HG03039 (cell line): ENCODE measurements around the gene DCBLD2.
"Not testable (repeated sequence)": the region's sequence is repeated elsewhere in the genome, so short reads cannot be mapped to it uniquely, and the experiment has no call there.

Experiments
- ATAC-seq: cut with Tn5 transposase; IDR thresholded peaks from one replicate; pipeline ENCODE4 v1.9.1; 2021; ENCODE audit warnings: mild to moderate bottlenecking, moderate library complexity; ENCODE audit not compliant: unreplicated experiment

Gene DCBLD2

DNA sequence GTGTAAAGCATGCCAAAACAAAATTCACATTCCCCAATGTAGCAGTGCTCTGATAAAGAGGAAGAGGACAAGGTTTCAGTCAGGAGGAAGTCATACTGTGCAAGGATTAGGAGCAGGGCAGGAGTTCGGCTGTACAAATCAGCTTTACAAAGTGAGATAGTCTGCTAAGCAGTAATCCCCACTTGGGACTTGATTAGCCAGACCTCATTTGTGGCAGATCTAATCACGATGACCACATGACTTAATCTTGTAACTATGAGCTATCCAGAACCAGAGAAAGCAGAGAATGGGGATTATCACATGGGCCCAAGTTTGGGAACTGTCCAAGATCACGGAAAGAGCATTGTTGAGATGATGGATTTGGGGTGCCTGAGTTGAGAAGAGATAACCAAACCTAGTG lies 7.8 kb downstream of the DCBLD2 start:
- no peak for ATAC-seq

DNA sequence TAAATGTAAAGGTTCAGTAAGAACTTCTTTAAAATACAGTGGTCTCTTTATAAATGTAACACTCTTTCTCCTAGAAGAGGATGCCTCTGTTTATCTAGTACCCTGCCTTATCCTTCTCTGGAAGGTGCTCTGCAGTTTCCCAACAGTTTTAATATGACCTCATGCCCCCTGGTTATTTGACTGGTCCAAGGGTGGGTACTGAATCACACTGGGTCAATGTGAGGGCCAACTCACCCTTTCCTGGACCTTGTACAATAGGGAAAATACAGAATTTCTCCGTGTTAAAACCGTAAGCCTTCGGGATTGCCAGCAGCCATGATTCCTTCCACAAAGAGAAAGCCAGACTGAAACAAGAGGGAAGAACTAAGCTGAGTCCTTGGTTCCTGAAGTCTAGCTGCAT lies 9.2 kb downstream of the DCBLD2 start:
- ATAC-seq, result no peak

DNA sequence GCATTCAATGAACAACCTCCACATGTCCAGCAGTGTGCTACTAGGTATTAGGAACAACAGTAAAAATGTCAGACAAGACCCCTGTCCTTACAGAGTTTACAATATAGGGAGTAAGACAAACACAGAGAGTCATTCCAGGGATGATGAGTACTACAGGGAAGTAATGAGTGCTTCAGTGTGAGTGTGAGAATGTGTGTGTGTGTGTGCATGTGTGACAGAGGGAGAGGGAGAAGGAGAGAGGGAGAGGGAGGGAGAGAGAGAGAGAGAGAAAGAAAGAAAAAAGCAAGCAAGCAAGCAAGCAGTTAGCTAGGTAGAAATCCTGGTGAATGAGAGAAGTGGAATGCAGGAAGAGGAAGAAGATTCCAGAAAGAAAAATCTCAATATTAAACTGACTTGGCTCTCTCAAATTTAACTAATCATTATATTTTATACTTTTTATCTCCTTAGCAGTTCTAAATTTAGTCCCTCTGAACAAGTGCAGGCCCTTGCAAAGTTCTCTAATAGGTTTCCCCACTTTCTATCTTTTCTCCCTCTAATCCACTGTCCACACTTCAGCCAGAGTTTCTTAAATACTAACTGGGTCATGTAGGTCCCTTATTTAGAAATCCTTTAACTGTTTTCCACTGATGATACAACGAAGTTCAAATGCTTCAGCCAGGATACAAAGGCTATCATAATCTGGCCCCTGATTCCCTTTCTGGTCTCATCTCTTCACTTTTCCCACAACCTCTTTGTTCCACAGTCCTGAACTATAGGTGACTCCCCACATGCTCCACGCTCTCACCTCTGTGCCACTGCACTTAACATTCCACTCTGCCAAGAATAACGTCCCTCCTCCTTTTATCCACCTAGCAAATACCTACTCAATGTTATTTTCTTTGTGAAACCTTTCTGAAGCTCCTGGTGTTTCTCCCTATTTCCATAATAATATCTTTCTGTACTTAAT lies 10.3 kb downstream of the DCBLD2 start:
- no peak for ATAC-seq

DNA sequence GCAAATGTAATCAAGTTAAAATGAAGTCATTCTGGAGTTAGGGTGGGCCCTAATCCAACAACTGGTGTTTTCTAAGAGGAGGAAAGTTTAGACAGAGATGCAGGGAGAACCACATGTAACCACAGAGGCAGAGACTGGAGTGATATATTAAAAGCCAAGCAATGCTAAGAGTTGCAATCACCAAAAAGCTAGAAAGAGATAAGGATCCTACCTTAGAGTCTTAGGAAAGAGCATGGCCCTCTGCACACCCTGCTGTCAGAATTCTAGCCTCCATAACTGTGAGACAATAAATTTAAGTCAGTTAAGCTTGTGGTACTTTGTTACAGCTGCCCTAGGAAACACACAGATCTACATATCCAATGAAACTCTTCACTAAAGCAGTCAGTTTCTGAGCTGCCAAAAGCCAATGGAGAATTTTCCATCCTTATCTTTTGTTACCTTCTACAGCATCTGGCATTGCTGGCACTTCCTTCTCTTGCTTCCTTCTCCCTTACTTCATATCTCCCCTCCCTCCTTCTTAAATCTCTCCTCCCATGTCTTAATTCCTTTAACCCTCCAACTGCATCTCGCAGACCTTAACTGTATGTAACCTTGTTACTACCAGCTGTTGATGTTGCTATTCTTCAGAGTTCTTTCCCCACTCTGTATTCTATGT lies 11.2 kb downstream of the DCBLD2 start:
- no peak for ATAC-seq

DNA sequence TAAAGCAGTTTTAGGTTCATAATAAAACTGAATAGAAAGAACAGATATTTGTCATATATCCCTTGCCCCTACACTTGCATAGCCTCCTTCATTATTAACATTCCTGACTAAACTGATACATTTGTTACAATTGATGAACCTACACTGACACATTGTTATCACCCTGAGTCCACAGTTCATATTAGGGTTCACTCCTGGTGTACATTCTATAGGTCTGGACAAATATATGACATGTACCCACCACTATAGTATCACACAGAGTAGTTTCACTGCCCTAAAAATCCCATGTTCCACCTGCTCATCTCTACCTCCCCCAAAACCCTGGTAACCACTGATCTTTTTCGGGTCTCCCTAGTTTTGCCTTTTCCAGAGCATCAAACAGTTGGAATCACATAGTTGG lies 13.8 kb downstream of the DCBLD2 start:
- no peak for ATAC-seq

DNA sequence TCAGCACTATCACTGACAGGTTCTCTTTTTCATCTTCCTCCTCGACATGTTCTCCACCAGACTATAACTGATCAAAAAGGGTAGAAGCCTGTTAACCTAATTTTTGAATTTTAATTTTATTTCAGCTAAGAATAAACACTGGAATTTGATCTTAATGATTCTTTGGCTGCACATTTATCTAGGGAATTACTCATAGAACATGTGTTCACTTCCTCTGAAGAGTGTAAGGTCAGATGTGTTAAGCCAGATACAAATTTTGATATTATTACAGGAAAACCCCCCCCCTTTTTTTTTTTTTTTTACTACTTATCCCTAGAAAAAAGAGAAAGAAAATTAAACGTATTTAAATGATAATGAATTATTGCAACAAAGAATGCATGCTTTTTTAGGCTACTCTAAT lies 15.0 kb downstream of the DCBLD2 start:
- no peak for ATAC-seq

DNA sequence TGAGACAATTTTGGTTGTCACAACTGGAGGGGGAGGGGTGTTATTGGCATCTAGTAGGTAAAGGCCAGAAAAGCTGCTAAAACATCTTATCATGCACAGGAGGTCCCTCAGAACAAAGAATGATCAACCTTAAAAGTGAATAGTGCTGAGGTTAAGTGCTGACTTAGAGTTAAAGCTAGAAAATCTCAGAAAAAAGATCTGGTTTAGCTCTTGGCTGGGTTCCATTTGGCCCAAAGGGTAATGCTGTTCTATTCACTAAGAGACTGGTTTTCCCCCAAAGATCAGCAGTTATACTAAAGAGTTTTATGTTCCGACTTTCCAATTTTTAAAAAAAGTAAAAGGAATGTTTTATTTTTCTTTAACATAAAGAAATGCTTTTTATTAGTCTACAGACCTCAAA lies 15.6 kb downstream of the DCBLD2 start:
- ATAC-seq, result no peak

DNA sequence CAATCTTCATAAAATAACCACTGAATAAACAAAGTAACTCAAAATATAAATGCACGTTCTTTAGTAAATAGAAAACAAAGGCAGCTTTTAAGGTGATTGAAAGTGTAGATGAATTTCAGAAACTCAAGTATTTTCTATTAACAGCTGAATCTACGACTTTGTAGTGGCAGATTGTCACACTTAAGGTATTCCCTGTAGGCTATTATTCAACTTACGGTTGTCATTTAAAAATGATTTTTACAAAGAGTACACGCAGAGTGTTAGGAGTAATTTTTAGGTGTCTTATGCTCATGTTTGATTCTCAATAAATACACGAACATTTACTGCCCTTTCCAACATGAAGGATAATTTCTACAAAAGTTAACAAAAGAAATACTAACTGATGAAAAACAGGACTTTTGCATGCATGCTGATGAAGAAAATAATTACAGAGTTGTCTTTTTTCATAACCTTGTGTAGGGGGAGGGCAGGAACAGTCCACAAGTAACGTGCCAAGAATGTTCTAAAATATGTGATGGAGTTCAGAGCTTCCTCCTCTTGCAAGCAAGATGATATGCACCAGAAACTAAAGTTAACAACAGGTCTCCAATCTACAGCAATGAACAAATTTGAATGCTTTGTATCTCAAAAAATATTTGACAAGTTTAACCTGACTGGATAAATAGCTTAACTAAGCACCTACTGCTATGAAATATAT lies 16.7 kb downstream of the DCBLD2 start:
- no peak for ATAC-seq

DNA sequence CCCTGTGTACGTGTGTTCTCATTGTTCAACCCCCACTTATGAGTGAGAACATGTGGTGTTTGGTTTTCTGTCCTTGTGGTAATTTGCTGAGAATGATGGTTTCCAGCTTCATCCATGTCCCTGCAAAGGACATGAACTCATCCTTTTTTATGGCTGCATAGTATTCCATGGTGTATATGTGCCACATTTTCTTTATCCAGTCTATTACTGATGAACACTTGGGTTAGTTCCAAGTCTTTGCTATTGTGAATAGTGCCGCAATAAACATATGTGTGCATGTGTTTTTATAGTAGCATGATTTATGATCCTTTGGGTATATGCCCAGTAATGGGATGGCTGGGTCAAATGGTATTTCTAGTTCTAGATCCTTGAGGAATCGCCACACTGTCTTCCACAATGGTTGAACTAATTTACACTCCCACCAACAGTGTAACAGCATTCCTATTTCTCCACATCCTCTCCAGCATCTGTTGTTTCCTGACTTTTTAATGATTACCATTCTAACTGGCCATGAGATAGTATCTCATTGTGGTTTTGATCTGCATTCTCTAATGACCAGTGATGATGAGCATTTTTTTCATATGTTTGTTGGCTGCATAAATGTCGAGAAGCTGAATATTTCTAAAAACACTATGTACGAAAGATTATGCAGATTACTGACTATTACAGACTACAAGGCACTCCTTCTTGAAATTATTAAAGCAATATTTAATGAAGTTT lies 18.7 kb downstream of the DCBLD2 start:
- not testable (repeated sequence) for ATAC-seq

DNA sequence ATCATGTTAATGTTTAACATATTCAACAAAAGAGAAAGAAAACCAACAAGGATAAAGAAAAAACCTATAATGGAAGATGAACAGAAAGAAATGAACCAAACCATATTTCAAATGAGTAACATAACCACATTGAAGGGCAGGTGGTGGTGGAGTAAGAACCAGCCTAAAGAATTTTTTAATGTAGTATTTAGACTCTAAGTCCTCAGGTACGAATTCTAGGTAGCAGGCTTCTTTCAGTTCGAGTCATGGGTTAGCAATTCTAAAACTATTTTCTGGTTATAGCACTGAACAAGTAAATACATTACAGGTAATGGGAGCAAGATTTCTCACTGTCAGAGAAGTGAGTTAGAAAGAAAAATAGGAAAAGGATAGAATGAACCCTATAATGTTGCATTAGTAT lies 24.4 kb downstream of the DCBLD2 start:
- ATAC-seq, result no peak

DNA sequence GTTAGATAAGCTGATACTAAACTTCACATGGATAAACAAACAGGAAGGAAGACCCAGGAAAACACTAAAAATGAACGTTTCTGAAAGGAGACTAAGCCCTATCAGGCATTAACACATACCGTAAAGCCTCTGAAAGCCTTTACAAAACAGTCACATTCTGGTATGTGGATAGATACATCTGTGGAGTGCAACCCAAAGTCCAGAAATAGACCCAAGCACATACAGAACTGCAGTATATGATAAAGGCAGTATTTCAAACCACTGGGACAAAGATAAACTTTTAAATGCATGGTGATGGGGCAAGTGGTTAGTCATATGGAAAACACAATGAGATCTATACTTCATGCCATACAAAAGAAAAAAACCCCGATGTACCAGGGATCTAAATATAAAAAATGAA lies 26.0 kb downstream of the DCBLD2 start:
- ATAC-seq, result no peak

DNA sequence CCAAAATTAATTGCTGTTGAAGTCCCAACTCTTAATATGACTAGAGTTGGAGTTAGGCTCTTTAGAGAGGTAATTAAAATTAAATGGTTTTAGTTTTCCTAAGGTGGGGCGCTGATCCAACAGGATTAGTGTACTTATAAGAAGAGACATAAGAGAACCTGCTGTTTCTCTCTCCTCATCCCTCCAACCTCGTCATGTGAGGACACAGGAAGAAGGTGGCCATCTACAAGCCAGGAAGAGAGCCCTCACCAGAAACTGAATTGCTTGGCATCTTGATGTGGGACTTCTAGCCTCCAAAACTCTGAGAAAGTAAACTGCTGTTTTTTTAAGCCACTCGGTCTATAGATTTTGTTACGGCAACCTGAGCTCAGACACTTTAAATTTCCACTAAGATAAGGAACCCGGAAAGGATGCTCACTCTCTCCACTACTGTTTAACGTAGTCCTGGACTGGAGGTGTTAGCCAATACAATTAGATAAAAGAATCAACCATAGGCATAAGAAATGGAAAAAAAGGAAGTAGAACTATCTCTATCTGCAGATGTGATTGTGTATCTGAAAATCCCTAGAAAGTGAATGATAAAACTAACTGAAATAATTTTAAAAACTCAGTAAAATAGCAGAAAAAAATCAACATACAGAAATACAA lies 26.8 kb downstream of the DCBLD2 start:
- ATAC-seq, result no peak

DNA sequence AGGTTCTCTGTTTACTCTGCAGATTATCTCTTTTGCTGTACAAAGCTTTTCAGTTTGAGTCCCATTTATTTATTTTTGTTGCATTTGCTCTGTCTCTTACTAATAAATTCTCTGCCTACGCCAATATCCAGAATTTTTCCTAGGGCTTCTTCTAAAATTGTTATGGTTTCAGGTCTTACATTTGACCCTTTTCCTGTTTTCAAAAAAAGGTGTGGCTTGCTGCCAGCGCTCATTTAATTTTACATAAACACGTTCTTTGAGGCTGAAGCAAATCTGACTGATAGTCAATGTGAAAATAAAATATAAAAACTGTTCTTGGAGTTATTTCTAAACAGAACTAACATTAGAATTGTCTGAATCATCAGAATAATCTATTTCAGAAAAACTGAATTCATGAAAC lies 32.1 kb downstream of the DCBLD2 start:
- ATAC-seq, result no peak

DNA sequence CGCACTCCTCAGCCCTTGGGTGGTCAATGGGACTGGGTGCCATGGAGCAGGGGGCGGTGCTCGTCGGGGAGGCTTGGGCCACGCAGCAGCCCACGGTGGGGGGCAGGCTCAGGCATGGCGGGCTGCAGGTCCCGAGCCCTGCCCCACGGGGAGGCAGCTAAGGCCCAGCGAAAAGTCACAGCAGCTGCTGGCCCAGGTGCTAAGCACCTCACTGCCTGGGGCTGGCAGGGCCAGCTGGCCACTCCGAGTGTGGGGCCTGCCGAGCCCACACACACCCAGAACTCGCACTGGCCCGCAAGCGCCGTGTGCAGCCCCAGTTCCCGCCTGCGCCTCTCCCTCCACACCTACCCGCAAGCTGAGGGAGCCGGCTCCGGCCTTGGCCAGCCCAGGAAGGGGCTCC lies 43.5 kb downstream of the DCBLD2 start:
- ATAC-seq, result not testable (repeated sequence)

DNA sequence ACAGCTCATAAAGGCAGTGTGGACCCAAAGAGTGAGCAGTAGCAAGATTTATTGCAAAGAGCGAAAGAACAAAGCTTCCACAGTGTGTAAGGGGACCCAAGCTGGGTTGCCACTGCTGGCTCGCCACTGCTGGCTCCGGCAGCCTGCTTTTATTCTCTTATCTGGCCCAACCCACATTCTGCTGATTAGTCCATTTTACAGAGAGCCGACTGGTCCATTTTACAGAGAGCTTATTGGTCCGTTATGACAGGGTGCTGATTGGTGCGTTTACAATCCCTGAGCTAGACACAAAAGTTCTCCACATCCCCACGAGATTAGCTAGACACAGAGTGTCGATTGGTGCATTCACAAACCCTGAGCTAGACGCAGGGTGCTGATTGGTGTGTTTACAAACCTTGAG lies 44.2 kb downstream of the DCBLD2 start:
- not testable (repeated sequence) for ATAC-seq

DNA sequence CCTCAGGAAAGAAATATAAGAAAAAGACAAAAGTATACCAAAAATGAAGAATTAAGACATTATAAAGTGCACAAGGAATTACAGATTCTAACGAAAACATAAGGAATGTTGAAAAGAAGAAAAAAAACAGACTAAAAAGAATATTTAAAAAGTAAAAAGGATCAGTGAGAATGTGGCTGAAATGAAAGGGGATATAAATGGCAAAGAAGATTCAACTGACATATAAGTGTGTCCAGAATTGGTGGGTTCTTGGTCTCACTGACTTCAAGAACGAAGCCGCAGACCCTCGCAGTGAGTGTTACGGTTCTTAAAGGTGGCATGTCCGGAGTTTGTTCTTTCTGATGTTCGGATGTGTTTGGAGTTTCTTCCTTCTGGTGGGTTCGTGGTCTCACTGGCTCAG lies 44.8 kb downstream of the DCBLD2 start:
- ATAC-seq, result no peak

DNA sequence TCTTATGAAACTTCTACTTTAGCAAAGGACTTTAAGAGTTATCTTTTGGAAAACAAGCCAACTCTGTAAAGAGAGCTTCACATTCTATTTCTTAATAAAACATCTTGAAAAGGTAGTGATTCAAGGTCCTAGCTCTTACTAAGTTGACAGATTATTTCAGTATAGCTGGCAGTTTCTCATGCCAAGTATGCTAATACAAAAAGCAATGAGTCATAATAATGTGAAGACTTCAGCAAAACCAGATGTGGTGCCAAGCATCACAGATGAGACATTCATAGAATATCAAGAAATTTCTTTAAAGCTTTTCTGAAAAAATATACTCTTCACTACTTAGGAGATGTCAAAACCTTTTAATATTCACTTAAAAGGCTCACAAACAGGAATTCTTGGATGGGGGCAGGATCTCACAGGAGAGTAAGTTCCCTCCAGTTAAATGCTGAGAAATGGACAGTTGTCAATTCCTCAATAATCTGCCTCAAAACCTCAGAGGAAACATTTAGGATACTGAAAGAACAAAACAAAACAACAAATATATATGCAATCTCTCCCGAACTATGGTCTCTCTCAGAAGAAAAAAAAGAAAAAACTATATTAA lies 45.6 kb downstream of the DCBLD2 start:
- no peak for ATAC-seq

DNA sequence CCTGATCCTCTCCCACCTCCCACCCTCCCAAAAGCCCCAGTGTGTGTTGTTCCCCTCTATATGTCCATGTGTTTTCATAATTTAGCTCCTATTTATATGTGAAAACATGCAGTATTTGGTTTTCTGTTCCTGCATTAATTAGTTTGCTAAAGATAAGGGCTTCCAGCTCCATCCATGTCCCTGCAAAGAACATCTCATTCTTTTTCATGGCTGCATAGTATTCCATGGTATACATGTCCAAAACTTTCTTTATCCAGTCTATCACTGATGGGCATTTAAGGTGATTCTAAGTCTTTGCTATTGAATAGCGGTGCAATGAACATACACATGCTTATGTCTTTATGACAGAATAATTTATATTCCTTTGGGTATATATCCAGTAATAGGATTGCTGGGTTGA lies 53.4 kb downstream of the DCBLD2 start:
- ATAC-seq, result no peak

DNA sequence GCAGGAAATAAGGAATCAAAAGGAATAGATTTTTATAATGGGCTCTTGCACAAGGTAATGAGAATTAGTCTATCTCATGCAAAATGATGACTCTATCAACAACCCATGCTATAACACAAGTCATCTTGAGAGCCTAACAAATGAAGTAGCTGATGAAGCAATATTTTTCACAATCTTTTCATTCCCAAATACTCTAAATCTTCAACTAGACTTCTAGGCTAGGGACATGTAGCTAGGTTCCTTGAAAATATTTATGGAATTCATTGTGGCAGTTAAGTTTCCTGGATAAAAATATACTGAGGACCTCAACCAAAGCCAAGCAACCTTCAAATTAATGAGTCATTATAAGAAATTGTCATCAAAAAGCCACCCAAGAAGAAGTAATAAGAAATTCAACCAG lies 55.4 kb downstream of the DCBLD2 start:
- ATAC-seq, result no peak

DNA sequence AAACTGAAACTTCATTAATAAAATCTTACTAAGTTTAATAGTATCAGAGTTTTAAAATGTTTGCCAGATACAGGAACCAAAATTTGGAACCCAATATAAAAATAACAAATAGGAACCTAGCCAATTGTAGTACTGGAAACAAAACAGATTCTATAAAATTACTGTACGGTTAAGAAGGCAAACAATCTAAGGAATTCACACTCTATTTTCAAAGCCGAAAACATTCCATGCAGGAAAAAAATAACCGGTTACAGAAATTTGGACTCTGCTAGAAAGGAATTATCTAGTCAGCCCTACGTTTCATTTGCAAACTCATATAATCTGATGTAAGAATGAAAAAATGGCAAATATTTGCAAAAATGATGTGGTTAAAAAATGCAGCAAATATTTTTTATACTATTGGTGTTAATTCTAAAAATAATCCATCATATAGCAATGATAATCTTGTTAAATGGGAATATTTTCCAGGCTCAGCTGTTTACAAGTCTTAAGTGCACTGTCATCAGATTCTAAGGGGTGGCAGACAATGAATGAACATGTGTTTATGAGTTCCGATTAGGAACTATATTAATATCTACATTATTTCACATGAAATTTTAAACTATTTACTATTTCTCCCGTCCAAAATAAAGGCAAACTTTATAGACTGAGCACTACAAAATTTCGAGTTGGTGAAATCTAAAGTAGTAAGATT lies 58.1 kb downstream of the DCBLD2 start:
- ATAC-seq, result no peak
